Adrenal gland (tissue), 12 donors: ENCODE measurements around the gene PAXX. TPM values are rescaled to one million over a fixed set of nuclear protein-coding genes. Genes with fewer than 3 reads are reported as not detected.

ENCODE experiments used
- DNase-seq, 7 donors: peaks; one replicate each; pipeline ENCODE4 v3.0.0-alpha.2; 2019 to 2020
- H3K27ac ChIP-seq, 5 donors: fragments of 200-600 bp; sonication (generic) in 4 of 5; 1 replicate in 3 of 5; 2 replicates in 2 of 5; pipeline versions ENCODE4 v1.5.1 to v1.8.0; 2016 to 2020; ENCODE audit warnings: mild to moderate bottlenecking in 1 of 5
- H3K27me3 ChIP-seq: fragments of 200-600 bp; 2 replicates; pipeline ENCODE4 v1.8.0; 2021
- H3K36me3 ChIP-seq, 2 donors: fragments of 200-600 bp; replicated peaks in 1 of 2; 1 replicate in 1 of 2; 2 replicates in 1 of 2; pipeline versions ENCODE4 v1.5.1 to v1.8.0; 2018 to 2022
- H3K4me1 ChIP-seq, 2 donors: fragments of 200-600 bp; replicated peaks in 1 of 2; 1 replicate in 1 of 2; 2 replicates in 1 of 2; pipeline versions ENCODE4 v1.5.1 to v1.8.0; 2018 to 2021
- H3K4me3 ChIP-seq, 4 donors: fragments of 200-600 bp; sonication (generic) in 3 of 4; one replicate each; pipeline ENCODE4 v1.5.1; 2016 to 2018
- H3K9me3 ChIP-seq, 3 donors: fragments of 200-600 bp; sonication (generic) in 1 of 3; replicated peaks in 1 of 3; 1 replicate in 2 of 3; 2 replicates in 1 of 3; pipeline versions ENCODE4 v1.5.1 to v1.8.0; 2016 to 2021
- POLR2A ChIP-seq, 2 donors: fragments of 450-650 bp; IDR thresholded peaks; one replicate each; pipeline ENCODE4 v1.6.1; 2017; ENCODE audit warnings: antibody characterized with exemption in 2 of 2, mild to moderate bottlenecking in 2 of 2, moderate library complexity in 1 of 2
- WGBS, 4 donors: extraction: QIAGEN DNeasy Blood & Tissue Kit in 2 of 4; methylation state at CpG; one replicate each; pipeline versions ENCODE4 v1.1.5 to v1.1.7; 2013 to 2017; 5-methylcytosine and 5-hydroxymethylcytosine counted together
- intact Hi-C, 2 donors: fragments of 100-400 bp; cut with DNase I; formaldehyde crosslinking; loops; one replicate each; pipeline versions ENCODE4 v1.14.1 to v1.15.0; 2022 to 2023
- polyA plus RNA-seq, 3 donors: library from polyadenylated mRNA; stranded (reverse); fragments of 200-250 nt in 2 of 3; fragments of 350-450 nt in 1 of 3; fragmentation: Illumina TruSeq in 1 of 3; extraction: RNeasy Lipid Tissue Mini Kit (QIAGEN cat#74804) in 1 of 3; gene quantifications; one replicate each; pipeline ENCODE4 v1.2.3, GENCODE V29; 2013 to 2014
- total RNA-seq, 9 donors: library from RNA; depleted of rRNA in 4 of 9; stranded (reverse); fragments of >200 nt in 4 of 9; fragments of 120-200 nt in 1 of 9; fragmentation: NEBNext Ultra II Directional in 1 of 9; extraction: Animal tissue kit (Norgen Biotek cat#: 25700) in 1 of 9; gene quantifications; one replicate each; pipeline versions ENCODE4 v1.1.0 to v1.2.4, GENCODE V29; 2013 to 2023
- TF ChIP-seq, protein P1 (sequence below), 6 experiments: fragments of 450-650 bp in 4 of 6; fragments of 200-600 bp in 2 of 6; sonication (generic) in 1 of 6; IDR thresholded peaks; 1 replicate in 5 of 6; 2 replicates in 1 of 6; pipeline versions ENCODE4 v1.5.1 to v1.8.0; 2016 to 2021; ENCODE audit warnings: antibody characterized with exemption in 6 of 6, mild to moderate bottlenecking in 2 of 6, moderate library complexity in 1 of 6
- donor health status: healthy with polysubstance abuse.
- donor health status: Bipolar disorder and iron deficiency.
- donor health status: DM: yes; HTN: yes; CAD: no.
- donor health status: DM: no; HTN: no; CAD: no.
- donor health status: DM: no; HTN: no; CAD: no.
- donor health status: DM: yes; HTN: yes; CAD: no.

Gene PAXX
- total and polyA plus RNA-seq, 12 donors = 4.9 to 363 (median 36.5) TPM

DNA sequence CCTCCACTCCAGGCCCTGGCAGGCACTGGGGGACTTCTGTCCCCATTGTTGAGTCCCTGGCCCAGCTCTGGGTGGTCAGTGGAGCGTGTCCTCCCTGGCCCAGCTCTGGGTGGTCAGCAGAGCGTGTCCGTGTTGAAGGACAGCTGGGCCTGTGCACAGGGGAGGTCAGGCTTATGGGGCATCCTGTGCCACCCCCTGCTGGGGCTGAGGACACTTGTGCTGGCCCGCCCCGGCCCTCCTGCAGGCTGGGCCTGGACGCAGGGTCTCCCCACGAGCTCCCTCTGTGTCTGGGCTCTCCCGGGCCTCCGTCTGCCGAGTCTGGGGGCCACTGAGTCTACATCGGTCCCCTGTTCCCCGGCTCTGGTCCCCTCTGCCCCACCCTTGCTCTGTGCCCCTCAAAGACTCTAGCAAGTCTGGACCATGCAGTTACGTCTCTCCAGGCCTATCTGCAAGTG is 15.6 kb downstream of the PAXX start:
- peaks cover 0 to 14% of the 10 kb centered on the region in 2 donors for H3K36me3 ChIP-seq
- no peak for DNase-seq
- WGBS, 4 donors = 91 to 100% (median 94%) methylated on average over 2 to 13 of the region's 13 CpGs
- no peak overlapping the region for H3K27ac ChIP-seq
- intact Hi-C loops = no loop called here
- TF ChIP-seq POLR2A (IDR thresholded peaks at IDR 0.05) = no peak
- TF ChIP-seq, protein P1, sequence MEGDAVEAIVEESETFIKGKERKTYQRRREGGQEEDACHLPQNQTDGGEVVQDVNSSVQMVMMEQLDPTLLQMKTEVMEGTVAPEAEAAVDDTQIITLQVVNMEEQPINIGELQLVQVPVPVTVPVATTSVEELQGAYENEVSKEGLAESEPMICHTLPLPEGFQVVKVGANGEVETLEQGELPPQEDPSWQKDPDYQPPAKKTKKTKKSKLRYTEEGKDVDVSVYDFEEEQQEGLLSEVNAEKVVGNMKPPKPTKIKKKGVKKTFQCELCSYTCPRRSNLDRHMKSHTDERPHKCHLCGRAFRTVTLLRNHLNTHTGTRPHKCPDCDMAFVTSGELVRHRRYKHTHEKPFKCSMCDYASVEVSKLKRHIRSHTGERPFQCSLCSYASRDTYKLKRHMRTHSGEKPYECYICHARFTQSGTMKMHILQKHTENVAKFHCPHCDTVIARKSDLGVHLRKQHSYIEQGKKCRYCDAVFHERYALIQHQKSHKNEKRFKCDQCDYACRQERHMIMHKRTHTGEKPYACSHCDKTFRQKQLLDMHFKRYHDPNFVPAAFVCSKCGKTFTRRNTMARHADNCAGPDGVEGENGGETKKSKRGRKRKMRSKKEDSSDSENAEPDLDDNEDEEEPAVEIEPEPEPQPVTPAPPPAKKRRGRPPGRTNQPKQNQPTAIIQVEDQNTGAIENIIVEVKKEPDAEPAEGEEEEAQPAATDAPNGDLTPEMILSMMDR (IDR thresholded peaks at IDR 0.05) = no peak
- no peak overlapping the region for H3K4me3 ChIP-seq
- no peaks in the 10 kb centered on the region for H3K9me3 ChIP-seq
- H3K4me1 ChIP-seq = no peaks in the 10 kb centered on the region
- H3K27me3 ChIP-seq = no peaks in the 10 kb centered on the region

- intact Hi-C loops = no loop called here
- 82 to 94% (median 92%) methylated on average over 2 to 22 of the region's 22 CpGs for WGBS, 4 donors
- peaks cover 0 to 14% of the 10 kb centered on the region in 2 donors for H3K36me3 ChIP-seq
These were observed 16.1 kb downstream of the PAXX start for GRCh38 chr9:137008312-137008711.

GRCh38 chr9:137009217-137009616 is 17.0 kb downstream of the PAXX start:
- no peak for TF ChIP-seq POLR2A (IDR thresholded peaks at IDR 0.05)
- TF ChIP-seq, protein P1 (IDR thresholded peaks at IDR 0.05) = no peak
- intact Hi-C loops = no loop called here
- no peak for DNase-seq
- no peak overlapping the region for H3K4me3 ChIP-seq
- peaks cover 0 to 16% of the 10 kb centered on the region in 2 donors for H3K36me3 ChIP-seq
- H3K4me1 ChIP-seq = no peaks in the 10 kb centered on the region
- no peaks in the 10 kb centered on the region for H3K9me3 ChIP-seq
- H3K27ac ChIP-seq = no peak overlapping the region
- H3K27me3 ChIP-seq = no peaks in the 10 kb centered on the region
- 91 to 100% (median 94%) methylated on average over 6 to 18 of the region's 18 CpGs for WGBS, 4 donors

More at GRCh38 chr9:137008312-137008711, 16.1 kb downstream of the PAXX start:
- no peaks in the 10 kb centered on the region for H3K9me3 ChIP-seq
- no peak for TF ChIP-seq POLR2A (IDR thresholded peaks at IDR 0.05)
- TF ChIP-seq, protein P1 (IDR thresholded peaks at IDR 0.05) = no peak
- no peak overlapping the region for H3K4me3 ChIP-seq
- no peak for DNase-seq
- no peaks in the 10 kb centered on the region for H3K4me1 ChIP-seq
- no peak overlapping the region for H3K27ac ChIP-seq
- H3K27me3 ChIP-seq = no peaks in the 10 kb centered on the region

DNA sequence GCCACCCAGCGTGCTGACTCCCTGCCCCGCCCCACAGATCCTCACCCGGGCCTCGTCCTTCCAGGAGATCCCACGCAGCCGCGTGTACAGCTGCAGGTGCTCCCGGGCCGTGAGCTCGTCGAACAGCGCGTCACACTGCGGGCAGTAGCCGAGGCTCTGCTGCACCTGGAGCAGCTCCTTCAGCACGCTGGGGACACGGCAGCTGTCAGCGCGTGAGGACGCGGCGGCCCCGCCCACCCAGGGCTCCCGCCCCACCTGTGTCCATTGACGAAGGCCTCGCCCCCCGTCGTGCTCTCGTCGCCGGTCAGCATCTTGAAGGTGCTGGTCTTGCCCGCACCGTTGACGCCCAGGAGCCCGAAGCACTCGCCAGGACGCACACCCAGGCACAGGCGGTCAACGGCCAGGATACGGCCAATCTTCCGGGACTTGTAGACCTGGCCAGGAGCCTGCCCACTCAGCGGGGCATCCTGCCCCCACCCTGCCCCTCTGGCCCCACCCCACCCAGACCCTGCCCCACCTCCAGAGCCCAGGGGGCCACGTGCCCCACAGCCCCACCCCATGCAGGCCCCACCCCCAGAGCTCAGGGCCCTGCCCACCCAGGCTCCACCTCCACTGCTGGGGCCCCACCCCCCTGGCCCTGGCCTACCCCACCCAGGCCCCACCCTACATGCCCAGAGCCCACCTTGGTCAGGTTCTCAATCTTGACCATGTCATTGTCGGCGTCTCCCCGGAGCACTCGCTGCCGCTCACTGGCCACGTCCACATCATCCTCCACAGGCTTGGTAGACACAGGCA is 17.9 kb downstream of the PAXX start:
- Histone ChIP-seq H3K36me3 (peaks cover 0 to 24% of the 10 kb centered on the region in 2 donors), H3K27ac (no peak overlapping the region), H3K27me3 (no peaks in the 10 kb centered on the region), H3K4me1 (no peaks in the 10 kb centered on the region), H3K4me3 (no peak overlapping the region), H3K9me3 (no peaks in the 10 kb centered on the region)
- no peak for TF ChIP-seq POLR2A (IDR thresholded peaks at IDR 0.05)
- TF ChIP-seq, protein P1 (IDR thresholded peaks at IDR 0.05) = no peak
- WGBS, 4 donors = 95 to 99% (median 96%) methylated on average over 19 to 49 of the region's 49 CpGs
- intact Hi-C loops = no loop called here
- no peak for DNase-seq
